Parathyroid adenoma (tissue), 2 donors: Measurements from ENCODE around the gene RASGRP4.

Source experiments
- H2AFZ ChIP-seq: fragments of 300-600 bp; sonication (generic); one replicate; pipeline ENCODE4 v1.7.0; 2017; ENCODE audit warnings: antibody characterized with exemption, mild to moderate bottlenecking
- H3K27ac ChIP-seq: fragments of 300-600 bp; sonication (generic); one replicate; pipeline ENCODE4 v1.7.0; 2017
- H3K27me3 ChIP-seq: fragments of 300-600 bp; sonication (generic); one replicate; pipeline ENCODE4 v1.7.0; 2017; ENCODE audit warnings: low read length; ENCODE audit not compliant: control insufficient read depth, insufficient read depth
- H3K36me3 ChIP-seq: fragments of 300-600 bp; sonication (generic); one replicate; pipeline ENCODE4 v1.7.0; 2017; ENCODE audit warnings: low read length; ENCODE audit not compliant: control insufficient read depth, insufficient read depth
- H3K4me1 ChIP-seq: fragments of 300-600 bp; sonication (generic); one replicate; pipeline ENCODE4 v1.7.0; 2017; ENCODE audit warnings: control low read depth
- H3K4me2 ChIP-seq: fragments of 300-600 bp; sonication (generic); one replicate; pipeline ENCODE4 v1.7.0; 2017; ENCODE audit warnings: low read length
- H3K4me3 ChIP-seq: fragments of 300-600 bp; sonication (generic); one replicate; pipeline ENCODE4 v1.7.0; 2017; ENCODE audit warnings: low read depth, low read length
- H3K79me2 ChIP-seq: fragments of 300-600 bp; sonication (generic); one replicate; pipeline ENCODE4 v1.7.0; 2017; ENCODE audit warnings: control low read depth
- H3K9ac ChIP-seq: fragments of 300-600 bp; sonication (generic); one replicate; pipeline ENCODE4 v1.7.0; 2017; ENCODE audit warnings: mild to moderate bottlenecking
- H3K9me3 ChIP-seq: fragments of 300-600 bp; sonication (generic); one replicate; pipeline ENCODE4 v1.7.0; 2017; ENCODE audit warnings: low read length; ENCODE audit not compliant: control insufficient read depth
- TF ChIP-seq, protein P1 (sequence below): fragments of 300-600 bp; sonication (generic); IDR thresholded peaks from one replicate; pipeline ENCODE4 v1.7.0; 2017; ENCODE audit warnings: antibody characterized with exemption, mild to moderate bottlenecking
- donor health status: primary hyperparathyroidism.

The RASGRP4 gene

DNA sequence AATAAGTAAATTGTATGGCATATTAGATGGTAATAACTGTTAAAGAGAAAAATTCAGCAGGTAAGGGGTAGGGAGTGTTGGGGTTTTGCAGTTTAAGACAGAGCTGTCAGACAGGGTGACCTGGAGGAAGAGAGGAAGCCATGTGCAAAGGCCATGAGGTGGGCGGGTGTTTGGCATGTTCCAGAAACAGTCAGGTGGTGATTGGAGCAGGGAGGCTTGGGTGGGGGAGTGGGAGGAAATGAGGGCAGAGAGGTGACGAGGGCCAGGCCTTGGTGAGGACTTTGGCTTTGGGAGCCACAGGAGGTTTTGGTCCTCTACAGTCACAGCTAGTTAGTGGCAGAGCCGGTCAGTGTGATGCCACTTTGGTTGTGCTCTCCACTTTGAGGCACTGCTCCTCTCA, 27.6 kb upstream of the RASGRP4 start:
- Histone ChIP-seq H3K27ac (no peak overlapping the region), H3K4me1 (no peaks in the 10 kb centered on the region), H3K4me3 (no peak overlapping the region), H3K79me2 (no peaks in the 10 kb centered on the region), H3K36me3 (no peaks in the 10 kb centered on the region), H3K27me3 (no peaks in the 10 kb centered on the region), H3K4me2 (no peak overlapping the region), H3K9ac (no peak overlapping the region), H3K9me3 (no peaks in the 10 kb centered on the region), H2AFZ (no peak overlapping the region)
- TF ChIP-seq, protein P1, sequence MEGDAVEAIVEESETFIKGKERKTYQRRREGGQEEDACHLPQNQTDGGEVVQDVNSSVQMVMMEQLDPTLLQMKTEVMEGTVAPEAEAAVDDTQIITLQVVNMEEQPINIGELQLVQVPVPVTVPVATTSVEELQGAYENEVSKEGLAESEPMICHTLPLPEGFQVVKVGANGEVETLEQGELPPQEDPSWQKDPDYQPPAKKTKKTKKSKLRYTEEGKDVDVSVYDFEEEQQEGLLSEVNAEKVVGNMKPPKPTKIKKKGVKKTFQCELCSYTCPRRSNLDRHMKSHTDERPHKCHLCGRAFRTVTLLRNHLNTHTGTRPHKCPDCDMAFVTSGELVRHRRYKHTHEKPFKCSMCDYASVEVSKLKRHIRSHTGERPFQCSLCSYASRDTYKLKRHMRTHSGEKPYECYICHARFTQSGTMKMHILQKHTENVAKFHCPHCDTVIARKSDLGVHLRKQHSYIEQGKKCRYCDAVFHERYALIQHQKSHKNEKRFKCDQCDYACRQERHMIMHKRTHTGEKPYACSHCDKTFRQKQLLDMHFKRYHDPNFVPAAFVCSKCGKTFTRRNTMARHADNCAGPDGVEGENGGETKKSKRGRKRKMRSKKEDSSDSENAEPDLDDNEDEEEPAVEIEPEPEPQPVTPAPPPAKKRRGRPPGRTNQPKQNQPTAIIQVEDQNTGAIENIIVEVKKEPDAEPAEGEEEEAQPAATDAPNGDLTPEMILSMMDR = no peak

DNA sequence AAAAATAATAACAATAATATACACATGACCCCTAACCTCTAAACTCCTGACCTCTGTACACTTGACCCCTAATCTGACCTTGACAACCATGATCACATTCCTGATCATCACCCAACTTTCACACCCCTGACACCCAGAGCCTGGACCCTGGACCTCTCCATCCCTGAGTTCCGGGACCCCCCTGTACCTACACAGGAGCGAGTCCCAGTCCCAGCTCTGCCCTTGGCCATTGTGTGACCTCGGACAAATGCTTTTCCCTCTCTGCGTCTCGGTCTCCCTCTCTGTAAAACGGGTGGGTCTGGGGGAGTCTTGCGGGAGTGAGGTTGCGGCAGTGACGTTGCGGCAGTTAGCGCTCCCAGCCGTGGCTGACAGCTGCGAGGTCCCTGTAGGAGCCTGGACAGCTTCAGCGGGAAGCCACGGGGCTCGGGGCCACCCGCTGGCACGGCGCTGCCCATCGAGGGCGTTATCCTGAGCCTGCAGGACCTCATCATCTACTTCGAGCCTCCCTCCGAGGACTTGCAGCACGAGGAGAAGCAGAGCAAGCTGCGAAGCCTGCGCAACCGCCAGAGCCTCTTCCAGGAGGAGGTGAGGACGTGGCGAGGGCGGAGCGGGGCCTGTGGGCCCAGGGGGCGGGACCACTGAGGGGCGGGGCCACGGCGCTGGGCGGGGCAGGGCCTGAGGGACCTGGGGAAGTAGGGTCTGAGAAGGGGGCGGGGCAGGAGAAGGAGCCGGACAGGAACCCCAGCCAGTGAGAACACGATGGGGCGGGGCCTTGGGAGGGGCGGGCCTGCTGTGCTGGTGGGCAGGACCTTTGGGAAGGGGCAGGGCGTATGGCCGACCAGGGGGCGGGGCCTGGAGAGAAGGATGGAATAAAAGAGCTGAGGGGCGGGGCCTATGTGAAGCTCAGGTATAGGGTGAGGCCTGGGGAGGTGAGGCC, 26.7 kb upstream of the RASGRP4 start:
- Histone ChIP-seq H3K4me2 (no peak overlapping the region), H3K4me3 (no peak overlapping the region), H3K27ac (no peak overlapping the region), H3K36me3 (no peaks in the 10 kb centered on the region), H3K4me1 (no peaks in the 10 kb centered on the region), H3K9ac (no peak overlapping the region), H2AFZ (no peak overlapping the region), H3K79me2 (no peaks in the 10 kb centered on the region), H3K9me3 (no peaks in the 10 kb centered on the region), H3K27me3 (no peaks in the 10 kb centered on the region)
- TF ChIP-seq, protein P1 = no peak

DNA sequence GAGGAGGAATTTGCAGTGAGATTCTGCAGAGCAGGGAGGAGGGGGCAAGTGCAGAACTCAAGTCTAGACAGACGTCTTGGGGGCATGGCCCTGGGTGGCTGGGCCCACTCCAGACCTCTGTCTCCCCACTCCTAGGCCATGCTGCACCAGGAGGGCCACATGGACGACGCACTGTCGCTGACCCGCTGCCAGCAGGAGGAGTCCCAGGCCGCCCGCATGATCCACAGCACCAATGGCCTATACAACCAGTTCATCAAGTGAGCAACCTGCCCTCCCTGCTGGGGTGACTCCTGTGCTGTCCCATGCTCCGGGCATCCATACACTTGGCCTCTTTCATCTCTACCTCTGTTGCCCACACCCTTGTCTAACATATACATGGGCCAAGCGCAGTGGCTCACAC, 25.6 kb upstream of the RASGRP4 start:
- H3K9me3 ChIP-seq = no peaks in the 10 kb centered on the region
- TF ChIP-seq, protein P1 = no peak
- no peak overlapping the region for H3K27ac ChIP-seq
- H3K27me3 ChIP-seq = no peaks in the 10 kb centered on the region
- H3K9ac ChIP-seq = no peak overlapping the region
- no peak overlapping the region for H3K4me2 ChIP-seq
- H3K79me2 ChIP-seq = no peaks in the 10 kb centered on the region
- no peak overlapping the region for H2AFZ ChIP-seq
- no peaks in the 10 kb centered on the region for H3K4me1 ChIP-seq
- no peak overlapping the region for H3K4me3 ChIP-seq
- no peaks in the 10 kb centered on the region for H3K36me3 ChIP-seq

DNA sequence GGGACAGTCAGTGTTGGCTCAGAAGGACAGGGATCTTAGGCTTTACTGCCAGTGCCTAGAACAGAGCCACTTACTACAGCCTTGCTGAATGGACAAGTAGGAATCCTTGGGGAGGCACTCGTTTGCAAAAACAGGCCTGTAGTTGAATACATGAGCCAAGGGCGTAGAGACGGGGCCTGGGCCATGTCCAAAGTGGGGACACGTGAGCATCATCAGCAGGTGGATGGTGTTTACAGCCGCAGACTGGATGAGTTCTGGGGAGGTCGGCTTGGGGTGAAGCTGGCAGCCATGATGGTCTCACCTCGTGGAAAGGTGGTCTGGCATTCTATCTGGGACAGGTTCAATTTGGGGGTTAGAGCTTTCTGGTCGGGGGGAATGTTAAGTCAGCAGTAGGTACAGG, 25.0 kb upstream of the RASGRP4 start:
- Histone ChIP-seq H3K79me2 (no peaks in the 10 kb centered on the region), H3K27ac (no peak overlapping the region), H3K4me1 (no peaks in the 10 kb centered on the region), H3K36me3 (no peaks in the 10 kb centered on the region), H2AFZ (no peak overlapping the region), H3K4me2 (no peak overlapping the region), H3K9ac (no peak overlapping the region), H3K4me3 (no peak overlapping the region), H3K9me3 (no peaks in the 10 kb centered on the region), H3K27me3 (no peaks in the 10 kb centered on the region)
- TF ChIP-seq, protein P1 = no peak

DNA sequence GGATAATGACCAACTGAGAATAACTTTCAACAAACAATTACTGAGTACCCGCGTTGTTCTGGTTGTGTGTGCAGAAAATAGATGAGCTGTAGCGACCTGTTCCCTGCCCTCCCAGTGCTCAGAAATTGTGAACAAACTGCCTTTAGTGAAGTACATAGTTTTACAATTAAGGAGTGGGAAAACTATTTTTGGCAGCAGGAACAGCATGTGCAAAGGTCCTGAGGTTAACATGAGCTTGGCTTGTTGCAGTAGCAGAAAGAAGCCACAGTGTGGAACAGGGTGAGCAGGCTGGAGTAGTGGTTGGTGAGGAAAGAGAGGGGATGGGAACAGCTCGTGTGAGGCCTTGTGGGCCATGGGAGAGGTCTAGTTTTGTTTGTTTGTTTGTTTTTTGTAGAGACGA, 23.5 kb upstream of the RASGRP4 start:
- no peak overlapping the region for H3K4me3 ChIP-seq

More for the DNA sequence above, 23.5 kb upstream of the RASGRP4 start:
- Histone ChIP-seq H3K9ac (no peak overlapping the region), H3K4me1 (no peaks in the 10 kb centered on the region), H2AFZ (no peak overlapping the region), H3K27ac (no peak overlapping the region), H3K9me3 (no peaks in the 10 kb centered on the region), H3K4me2 (no peak overlapping the region), H3K36me3 (no peaks in the 10 kb centered on the region), H3K79me2 (no peaks in the 10 kb centered on the region), H3K27me3 (no peaks in the 10 kb centered on the region)
- TF ChIP-seq, protein P1 = no peak
